H1 (cell line): ENCODE data around the gene CEBPZ.

Source experiments
- CEBPB ChIP-seq: IDR thresholded peaks from 2 replicates; pipeline ENCODE4 v1.6.1; 2012; ENCODE audit warnings: low read depth, low read length
- CREB1 ChIP-seq: IDR thresholded peaks from 2 replicates; pipeline ENCODE4 v1.6.1; 2012; ENCODE audit warnings: inconsistent platforms
- EZH2 ChIP-seq: fragments of 200-600 bp; sonication (generic); IDR thresholded peaks from 2 replicates; pipeline ENCODE4 v1.7.1; 2012; ENCODE audit warnings: low read depth, mild to moderate bottlenecking, moderate library complexity, low read length, inconsistent platforms; ENCODE audit not compliant: severe bottlenecking
- MAFK ChIP-seq: IDR thresholded peaks from 2 replicates; pipeline ENCODE4 v1.6.1; 2012; ENCODE audit warnings: low read depth, mild to moderate bottlenecking, improper control_type of control experiment, low read length
- POLR2AphosphoS5 ChIP-seq: IDR thresholded peaks from 2 replicates; pipeline ENCODE4 v1.6.1; 2011; ENCODE audit warnings: low read depth, low read length
- SAP30 ChIP-seq: fragments of 300-600 bp; sonication (generic); IDR thresholded peaks from 2 replicates; pipeline ENCODE4 v1.7.1; 2012; ENCODE audit warnings: low read length, moderate library complexity, mild to moderate bottlenecking, inconsistent platforms; ENCODE audit not compliant: insufficient read depth, insufficient replicate concordance
- TAF1 ChIP-seq: IDR thresholded peaks from 2 replicates; pipeline ENCODE4 v1.6.1; 2011; ENCODE audit warnings: mild to moderate bottlenecking, low read depth, low read length
- TF ChIP-seq, protein P1 (sequence below): IDR thresholded peaks from 2 replicates; pipeline ENCODE4 v1.6.1; 2011; ENCODE audit warnings: low read length, improper control_type of control experiment
- TF ChIP-seq, protein P2 (sequence below), 3 experiments: IDR thresholded peaks; 1 replicate in 2 of 3; 2 replicates in 1 of 3; pipeline versions ENCODE4 v1.5.1 to v1.6.1; 2011; ENCODE audit warnings: low read length in 3 of 3, mild to moderate bottlenecking in 3 of 3, inconsistent platforms in 2 of 3, low read depth in 1 of 3, moderate library complexity in 1 of 3; ENCODE audit not compliant: insufficient read depth in 1 of 3; ENCODE audit errors: control extremely low read depth in 1 of 3
- TF ChIP-seq, protein P3 (sequence below): IDR thresholded peaks from 2 replicates; pipeline ENCODE4 v1.6.1; 2011; ENCODE audit warnings: low read depth, mild to moderate bottlenecking, low read length; ENCODE audit not compliant: insufficient read depth

DNA sequence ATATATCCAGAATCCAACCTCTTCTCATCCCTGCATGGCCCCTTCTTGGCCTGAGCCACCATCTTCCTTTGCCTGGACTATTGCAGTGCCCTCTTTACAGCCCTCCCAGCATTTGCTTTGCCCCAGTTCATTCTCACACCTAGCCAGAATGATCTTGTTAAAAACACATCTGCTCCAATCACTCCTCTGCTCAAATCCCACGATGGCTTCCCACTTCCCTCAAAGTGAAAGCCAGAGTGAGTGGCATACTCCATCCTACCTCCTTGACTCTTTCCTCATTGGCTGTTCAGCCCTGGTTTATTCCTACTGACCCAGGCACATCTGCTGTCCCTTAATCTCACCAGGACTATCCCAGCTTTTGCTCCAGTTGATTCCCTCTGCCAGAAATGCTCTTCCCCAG is 57.7 kb downstream of the CEBPZ start:
- TF ChIP-seq, protein P1, sequence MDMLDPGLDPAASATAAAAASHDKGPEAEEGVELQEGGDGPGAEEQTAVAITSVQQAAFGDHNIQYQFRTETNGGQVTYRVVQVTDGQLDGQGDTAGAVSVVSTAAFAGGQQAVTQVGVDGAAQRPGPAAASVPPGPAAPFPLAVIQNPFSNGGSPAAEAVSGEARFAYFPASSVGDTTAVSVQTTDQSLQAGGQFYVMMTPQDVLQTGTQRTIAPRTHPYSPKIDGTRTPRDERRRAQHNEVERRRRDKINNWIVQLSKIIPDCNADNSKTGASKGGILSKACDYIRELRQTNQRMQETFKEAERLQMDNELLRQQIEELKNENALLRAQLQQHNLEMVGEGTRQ, result no peak
- TF ChIP-seq CEBPB (no peak), POLR2AphosphoS5 (no peak), SAP30 (no peak), MAFK (no peak), CREB1 (no peak), EZH2 (no peak), TAF1 (no peak)
- TF ChIP-seq, protein P2, sequence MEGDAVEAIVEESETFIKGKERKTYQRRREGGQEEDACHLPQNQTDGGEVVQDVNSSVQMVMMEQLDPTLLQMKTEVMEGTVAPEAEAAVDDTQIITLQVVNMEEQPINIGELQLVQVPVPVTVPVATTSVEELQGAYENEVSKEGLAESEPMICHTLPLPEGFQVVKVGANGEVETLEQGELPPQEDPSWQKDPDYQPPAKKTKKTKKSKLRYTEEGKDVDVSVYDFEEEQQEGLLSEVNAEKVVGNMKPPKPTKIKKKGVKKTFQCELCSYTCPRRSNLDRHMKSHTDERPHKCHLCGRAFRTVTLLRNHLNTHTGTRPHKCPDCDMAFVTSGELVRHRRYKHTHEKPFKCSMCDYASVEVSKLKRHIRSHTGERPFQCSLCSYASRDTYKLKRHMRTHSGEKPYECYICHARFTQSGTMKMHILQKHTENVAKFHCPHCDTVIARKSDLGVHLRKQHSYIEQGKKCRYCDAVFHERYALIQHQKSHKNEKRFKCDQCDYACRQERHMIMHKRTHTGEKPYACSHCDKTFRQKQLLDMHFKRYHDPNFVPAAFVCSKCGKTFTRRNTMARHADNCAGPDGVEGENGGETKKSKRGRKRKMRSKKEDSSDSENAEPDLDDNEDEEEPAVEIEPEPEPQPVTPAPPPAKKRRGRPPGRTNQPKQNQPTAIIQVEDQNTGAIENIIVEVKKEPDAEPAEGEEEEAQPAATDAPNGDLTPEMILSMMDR (IDR thresholded peaks at IDR 0.05; ENCODE audit: control extremely low read depth in 1 of 3, insufficient read depth in 1 of 3, low read depth in 1 of 3, low read length in 3 of 3), result no peak
- TF ChIP-seq, protein P3, sequence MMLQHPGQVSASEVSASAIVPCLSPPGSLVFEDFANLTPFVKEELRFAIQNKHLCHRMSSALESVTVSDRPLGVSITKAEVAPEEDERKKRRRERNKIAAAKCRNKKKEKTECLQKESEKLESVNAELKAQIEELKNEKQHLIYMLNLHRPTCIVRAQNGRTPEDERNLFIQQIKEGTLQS, result no peak
